GM12801 (cell line): ENCODE results near the gene COX4I2.

Experiments
- TF ChIP-seq, protein P1 (sequence below): IDR thresholded peaks from one replicate; pipeline ENCODE4 v1.5.1; 2011; ENCODE audit warnings: control low read depth; ENCODE audit not compliant: insufficient read length; ENCODE audit errors: extremely low read depth

Gene COX4I2

GRCh38 chr20:31620246-31620645, 17.5 kb upstream of the COX4I2 start:
- TF ChIP-seq, protein P1, sequence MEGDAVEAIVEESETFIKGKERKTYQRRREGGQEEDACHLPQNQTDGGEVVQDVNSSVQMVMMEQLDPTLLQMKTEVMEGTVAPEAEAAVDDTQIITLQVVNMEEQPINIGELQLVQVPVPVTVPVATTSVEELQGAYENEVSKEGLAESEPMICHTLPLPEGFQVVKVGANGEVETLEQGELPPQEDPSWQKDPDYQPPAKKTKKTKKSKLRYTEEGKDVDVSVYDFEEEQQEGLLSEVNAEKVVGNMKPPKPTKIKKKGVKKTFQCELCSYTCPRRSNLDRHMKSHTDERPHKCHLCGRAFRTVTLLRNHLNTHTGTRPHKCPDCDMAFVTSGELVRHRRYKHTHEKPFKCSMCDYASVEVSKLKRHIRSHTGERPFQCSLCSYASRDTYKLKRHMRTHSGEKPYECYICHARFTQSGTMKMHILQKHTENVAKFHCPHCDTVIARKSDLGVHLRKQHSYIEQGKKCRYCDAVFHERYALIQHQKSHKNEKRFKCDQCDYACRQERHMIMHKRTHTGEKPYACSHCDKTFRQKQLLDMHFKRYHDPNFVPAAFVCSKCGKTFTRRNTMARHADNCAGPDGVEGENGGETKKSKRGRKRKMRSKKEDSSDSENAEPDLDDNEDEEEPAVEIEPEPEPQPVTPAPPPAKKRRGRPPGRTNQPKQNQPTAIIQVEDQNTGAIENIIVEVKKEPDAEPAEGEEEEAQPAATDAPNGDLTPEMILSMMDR: no peak

DNA sequence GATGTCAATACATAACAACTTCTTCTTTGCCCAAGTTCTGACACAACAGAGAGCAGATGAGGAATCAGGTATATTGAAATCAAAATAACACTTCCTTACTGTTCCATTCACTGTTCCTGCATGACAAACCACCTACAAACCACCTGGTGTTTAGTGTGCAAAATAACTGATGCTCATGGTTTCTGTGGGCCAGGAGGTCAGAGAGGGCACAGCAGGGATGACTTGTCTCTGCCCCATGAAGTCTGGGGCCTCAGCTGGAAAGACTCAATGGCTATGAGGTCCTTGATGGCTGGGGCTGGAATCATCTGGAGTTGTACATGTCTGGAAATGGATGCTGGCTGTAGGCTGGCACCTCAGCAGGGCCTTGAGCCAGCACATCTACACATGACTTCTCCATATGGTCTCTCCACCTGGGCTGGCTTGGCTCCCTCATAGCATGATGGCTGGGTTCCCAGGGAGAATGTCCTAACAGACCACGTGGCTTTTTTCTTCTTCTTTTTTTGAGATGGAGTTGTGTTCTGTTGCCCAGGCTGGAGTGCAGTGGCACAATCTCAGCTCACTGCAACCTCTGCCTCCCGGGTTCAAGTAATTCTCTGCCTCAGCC, 7.4 kb upstream of the COX4I2 start:
- TF ChIP-seq, protein P1: no peak

DNA sequence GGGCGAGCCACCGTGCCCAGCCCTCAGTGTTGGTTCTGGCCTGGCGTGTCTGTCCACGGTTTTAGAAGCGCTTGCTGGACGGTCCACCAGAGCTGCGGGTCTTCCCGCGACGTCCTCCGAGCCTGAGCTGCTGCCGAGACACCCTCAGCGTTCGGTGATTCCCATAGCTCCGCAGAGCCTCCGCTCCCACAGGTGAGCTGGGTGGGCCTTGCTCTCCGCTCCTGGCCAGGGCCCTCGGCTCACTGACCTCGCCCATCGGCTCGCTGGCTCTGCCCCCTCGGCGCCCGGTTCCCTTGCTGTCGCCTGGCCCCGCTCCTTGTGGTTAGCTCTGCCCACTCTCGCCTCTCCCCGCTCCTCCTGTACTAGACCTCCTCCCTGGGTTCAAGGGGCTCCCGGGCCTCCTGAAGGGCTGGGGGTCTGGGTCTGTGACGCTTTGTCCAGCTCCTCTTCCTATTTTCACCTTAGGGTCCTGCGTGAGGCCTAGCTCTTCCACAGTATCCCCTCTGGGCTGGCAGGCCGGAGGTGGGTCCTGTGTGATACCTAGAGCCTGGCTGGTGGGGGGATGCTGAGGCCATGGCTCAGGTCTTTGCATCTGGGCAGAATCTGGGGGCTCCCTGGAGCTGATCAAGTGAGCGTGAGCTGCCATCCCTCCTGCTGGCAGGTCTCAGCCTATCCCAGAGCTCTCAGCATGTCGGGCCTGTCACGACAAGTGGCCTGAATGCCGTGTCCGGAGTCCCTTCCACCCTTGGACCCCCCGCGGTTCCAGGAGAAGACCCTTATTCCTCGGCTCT, 5.0 kb upstream of the COX4I2 start:
- TF ChIP-seq, protein P1: no peak

GRCh38 chr20:31633339-31633914, 4.3 kb upstream of the COX4I2 start:
- TF ChIP-seq, protein P1: no peak

- TF ChIP-seq, protein P1: no peak
Observed at GRCh38 chr20:31638317-31638716, 605 bp downstream of the COX4I2 start.

DNA sequence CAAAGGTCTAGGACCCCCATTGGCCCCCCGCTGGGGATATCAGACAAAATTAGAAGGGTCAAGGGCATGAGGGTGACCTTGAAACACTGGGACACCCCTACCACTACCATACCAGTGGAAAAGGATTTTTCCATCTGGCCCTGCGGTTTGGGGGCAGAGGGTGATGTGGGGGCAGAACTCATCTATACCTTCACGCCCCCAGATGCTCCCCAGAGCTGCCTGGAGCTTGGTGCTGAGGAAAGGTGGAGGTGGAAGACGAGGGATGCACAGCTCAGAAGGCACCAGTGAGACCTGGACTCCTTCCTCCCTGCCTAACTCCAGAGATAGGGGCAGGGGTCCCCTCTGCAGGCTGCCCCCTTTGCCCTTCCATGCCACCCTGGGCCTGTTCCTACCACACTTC, 1.1 kb downstream of the COX4I2 start:
- TF ChIP-seq, protein P1: no peak

- TF ChIP-seq, protein P1: no peak
Observed at GRCh38 chr20:31640259-31640658, 2.5 kb downstream of the COX4I2 start.
